GM23338 (cell line): ENCODE data around the gene KRTAP20-4. TPM values are rescaled to one million over a fixed set of nuclear protein-coding genes. Genes with fewer than 3 reads are reported as not detected.

Source experiments
- ATAC-seq: fragments of 200-7000 bp; cut with Tn5 transposase; 3 replicates; pipeline ENCODE4 v1.9.1; 2020
- DNase-seq: peaks from one replicate; pipeline ENCODE4 v3.0.0-alpha.2; 2015; ENCODE audit warnings: low spot score
- H2AFZ ChIP-seq: fragments of 200-600 bp; sonication (generic); 2 replicates; pipeline ENCODE4 v1.8.0; 2016; ENCODE audit warnings: antibody characterized with exemption, mild to moderate bottlenecking, moderate library complexity
- H3F3A ChIP-seq: fragments of 200-600 bp; sonication (generic); replicated peaks from 2 replicates; pipeline ENCODE4 v1.8.0; 2017; ENCODE audit warnings: antibody characterized with exemption, mixed run types, low read depth
- H3K27ac ChIP-seq: fragments of 200-600 bp; sonication (generic); 2 replicates; pipeline ENCODE4 v1.6.1; 2016; ENCODE audit warnings: low read depth
- H3K27me3 ChIP-seq: fragments of 200-600 bp; sonication (generic); 2 replicates; pipeline ENCODE4 v1.8.0; 2016; ENCODE audit warnings: mild to moderate bottlenecking, mixed run types, moderate library complexity; ENCODE audit not compliant: insufficient read depth
- H3K36me3 ChIP-seq: fragments of 200-600 bp; sonication (generic); 2 replicates; pipeline ENCODE4 v1.8.0; 2016; ENCODE audit warnings: mild to moderate bottlenecking; ENCODE audit not compliant: insufficient read depth
- H3K4me1 ChIP-seq: fragments of 200-600 bp; sonication (generic); 2 replicates; pipeline ENCODE4 v1.8.0; 2016; ENCODE audit warnings: mild to moderate bottlenecking, moderate library complexity; ENCODE audit not compliant: insufficient read depth
- H3K4me2 ChIP-seq: fragments of 200-600 bp; sonication (generic); 2 replicates; pipeline ENCODE4 v1.7.1; 2017; ENCODE audit warnings: mixed run types
- H3K4me3 ChIP-seq: fragments of 200-600 bp; sonication (generic); 2 replicates; pipeline ENCODE4 v1.6.1; 2016; ENCODE audit warnings: mixed run types
- H3K79me2 ChIP-seq: fragments of 200-600 bp; sonication (generic); replicated peaks from 2 replicates; pipeline ENCODE4 v1.8.0; 2017; ENCODE audit warnings: mild to moderate bottlenecking; ENCODE audit not compliant: insufficient read depth
- H3K9me2 ChIP-seq: fragments of 200-600 bp; sonication (generic); 2 replicates; pipeline ENCODE4 v1.8.0; 2017; ENCODE audit not compliant: insufficient read depth
- H4K20me1 ChIP-seq: fragments of 200-600 bp; sonication (generic); replicated peaks from 2 replicates; pipeline ENCODE4 v1.8.0; 2017; ENCODE audit warnings: mild to moderate bottlenecking; ENCODE audit not compliant: insufficient read depth
- H3K27ac Mint-ChIP-seq: 2 replicates; pipeline ENCODE4 v1.8.0; 2020; ENCODE audit warnings: inconsistent platforms, mild to moderate bottlenecking, moderate library complexity, mixed read lengths
- H3K27me3 Mint-ChIP-seq: 3 replicates; pipeline ENCODE4 v1.8.0; 2022; ENCODE audit warnings: low read depth, mild to moderate bottlenecking, moderate library complexity, mixed read lengths, inconsistent platforms; ENCODE audit not compliant: insufficient read depth, poor library complexity
- H3K36me3 Mint-ChIP-seq: 3 replicates; pipeline ENCODE4 v1.8.0; 2021; ENCODE audit warnings: low read depth, mild to moderate bottlenecking, inconsistent platforms, moderate library complexity, mixed read lengths
- H3K4me1 Mint-ChIP-seq: 3 replicates; pipeline ENCODE4 v1.8.0; 2020; ENCODE audit warnings: mild to moderate bottlenecking, inconsistent platforms, mixed read lengths
- H3K4me3 Mint-ChIP-seq: 3 replicates; pipeline ENCODE4 v1.8.0; 2021; ENCODE audit warnings: moderate library complexity, mild to moderate bottlenecking, inconsistent platforms, mixed read lengths
- H3K9me3 Mint-ChIP-seq: 3 replicates; pipeline ENCODE4 v1.8.0; 2020; ENCODE audit warnings: moderate library complexity, mild to moderate bottlenecking, inconsistent platforms, mixed read lengths
- CREB1 ChIP-seq: fragments of 250-450 bp; sonication (Bioruptor Pico); IDR thresholded peaks from 2 replicates; pipeline ENCODE4 v1.5.0; 2020; ENCODE audit warnings: low read depth, mild to moderate bottlenecking, moderate library complexity
- CTCF ChIP-seq, 2 experiments: fragments of 200-600 bp in 1 of 2; sonication (generic) in 1 of 2; conservative IDR thresholded peaks; 2 replicates each; pipeline versions ENCODE4 v1.5.1 to v1.6.1; 2016 to 2017; ENCODE audit warnings: antibody characterized with exemption in 2 of 2, low read depth in 2 of 2, mild to moderate bottlenecking in 2 of 2, moderate library complexity in 1 of 2
- ETS1 ChIP-seq: IDR thresholded peaks from 2 replicates; pipeline ENCODE4 v1.6.1; 2016; ENCODE audit warnings: antibody characterized with exemption
- POLR2AphosphoS5 ChIP-seq: IDR thresholded peaks from 2 replicates; pipeline ENCODE4 v1.6.1; 2016; ENCODE audit warnings: antibody characterized with exemption, low read depth
- ZNF114 ChIP-seq: fragments of 250-450 bp; sonication (Bioruptor Pico); IDR thresholded peaks from 2 replicates; pipeline ENCODE4 v1.5.0; 2020; ENCODE audit warnings: mild to moderate bottlenecking, moderate library complexity
- ZNF331 ChIP-seq: fragments of 250-450 bp; sonication (Bioruptor Pico); IDR thresholded peaks from 2 replicates; pipeline ENCODE4 v1.5.0; 2020; ENCODE audit warnings: low read depth, mild to moderate bottlenecking, moderate library complexity
- ZNF462 ChIP-seq: fragments of 250-450 bp; sonication (Bioruptor Pico); IDR thresholded peaks from 2 replicates; pipeline ENCODE4 v1.5.0; 2020; ENCODE audit warnings: mild to moderate bottlenecking, moderate library complexity
- polyA plus RNA-seq: library from polyadenylated mRNA; unstranded; fragments of >200 nt; fragmentation: Nextera tagmentation; extraction: Ambion mirVana; gene quantifications from 2 replicates; pipeline ENCODE4 v1.2.1, GENCODE V29; 2016
- total RNA-seq: library from RNA; depleted of rRNA; stranded (reverse); fragments of >200 nt; shearing (Covaris generic); gene quantifications from 2 replicates; pipeline ENCODE4 v1.2.3, GENCODE V29; 2014

KRTAP20-4 gene
- total and polyA plus RNA-seq, 2 experiments from 2014 or later, result not detected

- TF ChIP-seq ZNF462 (CRISPR knock-in tag), result no peak
- no peak for TF ChIP-seq CREB1
- no peak for TF ChIP-seq ZNF331 (CRISPR knock-in tag)
These were observed 41.1 kb upstream of the KRTAP20-4 start (continued) for GRCh38 chr21:30579346-30579745.

GRCh38 chr21:30580132-30580531, 40.3 kb upstream of the KRTAP20-4 start:
- Histone ChIP-seq H3K4me2 (no peak overlapping the region), H3K79me2 (no peaks in the 10 kb centered on the region), H4K20me1 (no peaks in the 10 kb centered on the region), H3K4me1 (no peaks in the 10 kb centered on the region), H3K27ac (no peak overlapping the region), H3K9me2 (peaks cover 5% of the 10 kb centered on the region; the same call in 1 of the 2 replicates), H3K4me3 (no peak overlapping the region), H2AFZ (no peak overlapping the region), H3K27me3 (no peaks in the 10 kb centered on the region), H3K36me3 (no peaks in the 10 kb centered on the region), H3F3A (no peaks in the 10 kb centered on the region)
- no peak for ATAC-seq
- H3K36me3 Mint-ChIP-seq, result no peaks in the 10 kb centered on the region
- no peaks in the 10 kb centered on the region for H3K4me1 Mint-ChIP-seq
- no peak for DNase-seq
- no peak overlapping the region for H3K4me3 Mint-ChIP-seq
- H3K27me3 Mint-ChIP-seq, result no peaks in the 10 kb centered on the region
- no peak overlapping the region for H3K27ac Mint-ChIP-seq
- no peaks in the 10 kb centered on the region for H3K9me3 Mint-ChIP-seq
- TF ChIP-seq CREB1 (no peak), CTCF (conservative IDR thresholded peaks at IDR 0.05; ENCODE audit: low read depth in 2 of 2) (no peak), ZNF462 (CRISPR knock-in tag) (no peak), POLR2AphosphoS5 (no peak), ZNF114 (CRISPR knock-in tag) (no peak), ETS1 (no peak)
